Fibroblast of lung (primary cell): ENCODE results near the gene CWC25. TPM values are rescaled to one million over a fixed set of nuclear protein-coding genes. Genes with fewer than 3 reads are reported as not detected.
A peak's percentile ranks its signal among the peaks of the same experiment; 100 is the strongest.

Source experiments
- DNase-seq, 2 donors: peaks; one replicate each; pipeline versions ENCODE4 v3.0.0 to v3.0.0-alpha.2; 2010; ENCODE audit warnings: low read depth in 2 of 2
- H2AFZ ChIP-seq: 2 replicates; pipeline ENCODE4 v1.5.1; 2012; ENCODE audit warnings: low read length, control low read depth, inconsistent platforms
- H3K27ac ChIP-seq: 2 replicates; pipeline ENCODE4 v1.5.1; 2011; ENCODE audit warnings: low read length, control low read depth; ENCODE audit not compliant: insufficient read depth
- H3K27me3 ChIP-seq: 2 replicates; pipeline ENCODE4 v1.5.1; 2011; ENCODE audit warnings: mild to moderate bottlenecking, low read length; ENCODE audit not compliant: control insufficient read depth, insufficient read depth
- H3K36me3 ChIP-seq: 2 replicates; pipeline ENCODE4 v1.5.1; 2011; ENCODE audit warnings: low read length; ENCODE audit not compliant: control insufficient read depth, insufficient read depth
- H3K4me1 ChIP-seq: 2 replicates; pipeline ENCODE4 v1.5.1; 2011; ENCODE audit warnings: low read length; ENCODE audit not compliant: control insufficient read depth, insufficient read depth; ENCODE audit errors: extremely low read depth
- H3K4me2 ChIP-seq: 2 replicates; pipeline ENCODE4 v1.5.1; 2011; ENCODE audit warnings: low read length, control low read depth; ENCODE audit not compliant: insufficient read depth; ENCODE audit errors: extremely low read depth
- H3K4me3 ChIP-seq, 4 experiments: fragments of 200-600 bp in 1 of 4; sonication (generic) in 1 of 4; replicated peaks in 1 of 4; 2 replicates each; pipeline ENCODE4 v1.5.1; 2011 to 2016; ENCODE audit warnings: low read length in 4 of 4, low read depth in 3 of 4, mild to moderate bottlenecking in 3 of 4, control low read depth in 2 of 4, inconsistent platforms in 1 of 4, mixed read lengths in 1 of 4; ENCODE audit not compliant: insufficient read depth in 1 of 4; ENCODE audit errors: control extremely low read depth in 1 of 4
- H3K79me2 ChIP-seq: 2 replicates; pipeline ENCODE4 v1.5.1; 2012; ENCODE audit warnings: mild to moderate bottlenecking, low read length, inconsistent platforms; ENCODE audit not compliant: control insufficient read depth, insufficient read depth
- H3K9ac ChIP-seq: 2 replicates; pipeline ENCODE4 v1.5.1; 2011; ENCODE audit warnings: mild to moderate bottlenecking, low read length, control low read depth; ENCODE audit not compliant: insufficient read depth
- H3K9me3 ChIP-seq: 2 replicates; pipeline ENCODE4 v1.5.1; 2012; ENCODE audit warnings: low read depth, low read length; ENCODE audit not compliant: control insufficient read depth, insufficient read depth
- H4K20me1 ChIP-seq: 2 replicates; pipeline ENCODE4 v1.5.1; 2011; ENCODE audit warnings: low read length; ENCODE audit not compliant: control insufficient read depth, insufficient read depth; ENCODE audit errors: extremely low read depth
- CTCF ChIP-seq, 2 donors: IDR thresholded peaks in 1 of 2; conservative IDR thresholded peaks in 1 of 2; 1 replicate in 1 of 2; 2 replicates in 1 of 2; pipeline ENCODE4 v1.5.1; 2011 to 2012; ENCODE audit warnings: low read length in 2 of 2, control low read depth in 1 of 2, inconsistent platforms in 1 of 2, low read depth in 1 of 2, mild to moderate bottlenecking in 1 of 2
- EZH2 ChIP-seq: IDR thresholded peaks from 2 replicates; pipeline ENCODE4 v1.5.1; 2012; ENCODE audit warnings: low read length, control low read depth, mild to moderate bottlenecking; ENCODE audit errors: missing control alignments
- polyA plus RNA-seq, 2 donors: library from polyadenylated mRNA; depleted of rRNA in 1 of 2; stranded (reverse) in 1 of 2; unstranded in 1 of 2; fragments of >200 nt; gene quantifications; 2 replicates each; pipeline ENCODE4 v1.2.1, GENCODE V29; 2011 to 2012; ENCODE audit warnings: missing spikeins in 1 of 2
- total RNA-seq: library from RNA; depleted of rRNA; stranded (reverse); fragments of >200 nt; gene quantifications from 2 replicates; pipeline ENCODE4 v1.2.1, GENCODE V29; 2014

Gene CWC25
- total and polyA plus RNA-seq, 2 donors (not counting 1 experiment from before 2014, with no cell fraction given): 10.9 to 14.4 TPM

GRCh38 chr17:38761612-38762011 lies 63.5 kb downstream of the CWC25 start:
- Histone ChIP-seq H3K9me3 (no peaks in the 10 kb centered on the region), H3K27ac (no peak overlapping the region), H2AFZ (no peak overlapping the region), H3K4me1 (no peaks in the 10 kb centered on the region), H3K4me2 (no peak overlapping the region), H3K4me3 (no peak overlapping the region), H3K9ac (no peak overlapping the region), H3K36me3 (peaks cover 18% of the 10 kb centered on the region), H3K27me3 (no peaks in the 10 kb centered on the region), H3K79me2 (no peaks in the 10 kb centered on the region), H4K20me1 (no peaks in the 10 kb centered on the region)
- peak in 1 of 2 donors; percentile 19 for DNase-seq
- peak; percentile 10 to 31 for TF ChIP-seq CTCF (conservative IDR thresholded peaks at IDR 0.05 in 1 of 2, IDR thresholded peaks at IDR 0.05 in 1 of 2; ENCODE audit: low read depth in 1 of 2, low read length in 2 of 2)
- no peak for TF ChIP-seq EZH2

GRCh38 chr17:38753071-38753506 lies 72.0 kb downstream of the CWC25 start:
- peak overlapping the region; percentile 86 for H3K4me2 ChIP-seq

More at GRCh38 chr17:38753071-38753506, 72.0 kb downstream of the CWC25 start:
- peaks cover 5% of the 10 kb centered on the region for H3K36me3 ChIP-seq
- H3K9me3 ChIP-seq: no peaks in the 10 kb centered on the region
- H3K79me2 ChIP-seq: peaks cover 22% of the 10 kb centered on the region
- H4K20me1 ChIP-seq: no peaks in the 10 kb centered on the region
- H3K4me1 ChIP-seq: peaks cover 2% of the 10 kb centered on the region
- H2AFZ ChIP-seq: peak overlapping the region; percentile 21
- TF ChIP-seq CTCF (conservative IDR thresholded peaks at IDR 0.05 in 1 of 2, IDR thresholded peaks at IDR 0.05 in 1 of 2; ENCODE audit: low read depth in 1 of 2, low read length in 2 of 2) (no peak), EZH2 (no peak)
- DNase-seq: no peak
- H3K27ac ChIP-seq: peak overlapping the region; percentile 80
- H3K27me3 ChIP-seq: no peaks in the 10 kb centered on the region
- H3K9ac ChIP-seq: peak overlapping the region; percentile 77
- H3K4me3 ChIP-seq: peak overlapping the region; percentile 71 to 85 (median 78)
